Urothelium cell line (cell line): Measurements from ENCODE around the gene GNB5.

Experiments
- DNase-seq: peaks from one replicate; pipeline ENCODE4 v3.0.0; 2011; ENCODE audit warnings: low spot score, mixed read lengths
- FAIRE-seq: peaks from 2 replicates; lab custom pipeline; 2011; peaks lifted over from hg19 to GRCh38; lab: Jason Lieb, UNC

Gene GNB5

DNA sequence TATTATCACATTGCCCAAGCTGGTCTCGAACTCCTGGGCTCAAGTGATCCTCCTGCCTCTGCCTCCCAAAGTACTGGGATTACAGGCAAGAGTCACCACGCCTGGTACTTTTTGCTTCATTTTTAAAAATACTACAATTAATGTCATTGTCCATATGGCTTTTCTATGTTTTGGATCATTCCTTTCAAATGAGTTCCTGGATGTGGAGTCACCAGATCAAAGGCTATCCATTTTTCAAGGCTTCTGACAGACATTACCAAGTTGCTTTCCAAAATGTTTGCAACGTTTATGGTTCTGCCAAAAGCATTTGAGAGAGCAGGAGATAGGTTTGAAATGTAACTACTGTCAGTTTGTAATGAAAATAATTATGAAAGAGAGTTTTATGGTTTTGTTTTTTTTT is 44.4 kb downstream of the GNB5 start:
- no peak for FAIRE-seq
- no peak for DNase-seq

DNA sequence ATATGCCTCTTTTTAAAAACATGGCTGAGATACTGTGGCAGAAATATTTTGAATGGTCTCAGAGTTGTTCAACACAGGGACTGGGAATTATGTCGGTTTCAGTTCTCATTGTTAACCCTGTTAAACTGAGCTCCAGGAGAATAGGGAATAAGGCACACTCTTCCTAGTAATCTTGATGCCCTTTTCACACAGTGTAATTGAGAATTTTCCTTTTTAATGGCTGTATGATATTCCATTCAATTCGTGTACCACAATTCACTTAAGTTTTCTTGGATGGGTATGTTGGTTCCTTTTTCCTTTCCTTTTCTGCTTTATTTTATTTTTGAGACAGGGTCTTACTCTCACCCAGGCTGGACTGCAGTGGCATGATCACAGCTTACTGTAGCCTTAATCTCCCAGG is 44.9 kb downstream of the GNB5 start:
- FAIRE-seq (no peak), DNase-seq (no peak)

DNA sequence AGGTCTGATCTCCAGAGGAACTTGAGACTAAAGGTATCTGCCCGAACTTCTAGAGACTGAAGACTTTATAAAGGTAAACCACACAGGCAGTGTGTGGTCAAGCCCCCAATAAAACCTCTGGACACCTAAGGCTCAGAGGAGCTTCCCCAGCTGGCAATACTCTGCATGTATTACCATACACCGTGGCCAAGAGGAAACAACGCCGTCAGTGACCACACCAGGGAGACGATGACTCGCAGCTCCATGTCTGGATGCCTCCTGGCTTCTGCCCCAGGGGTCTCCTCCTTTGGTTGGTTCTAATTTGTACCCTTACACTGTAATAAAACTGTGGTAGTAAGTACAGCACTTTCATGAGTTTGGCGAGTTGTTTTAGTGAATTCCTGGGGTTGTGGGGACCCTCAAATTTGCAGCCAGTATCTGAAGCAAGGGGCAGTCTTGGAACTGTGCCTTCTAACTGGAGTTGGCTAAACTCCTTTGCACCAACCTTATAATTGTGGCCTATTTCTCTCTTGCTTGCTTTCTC is 46.5 kb downstream of the GNB5 start:
- FAIRE-seq: no peak
- DNase-seq: peak; percentile 44

DNA sequence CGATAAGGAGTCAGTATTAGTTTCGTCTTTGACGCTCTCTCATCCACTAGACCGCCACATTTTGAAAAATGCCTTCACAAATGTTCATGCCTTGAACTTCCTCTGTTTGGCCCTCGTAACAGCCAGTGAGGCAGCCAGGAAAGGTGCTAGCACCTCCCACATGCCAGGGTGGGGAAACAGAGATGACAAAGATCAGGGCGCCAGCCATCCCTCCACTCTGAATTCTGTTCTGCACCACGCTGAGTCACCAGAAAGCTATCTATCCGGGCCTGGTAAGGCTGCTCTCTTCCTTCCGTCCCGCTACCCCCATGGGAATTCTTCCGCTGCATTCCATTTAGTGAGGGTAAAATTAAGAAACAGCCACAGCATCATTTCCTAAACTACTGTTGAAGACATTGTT is 47.3 kb downstream of the GNB5 start:
- DNase-seq (peak; percentile 91), FAIRE-seq (peak; percentile 59)

DNA sequence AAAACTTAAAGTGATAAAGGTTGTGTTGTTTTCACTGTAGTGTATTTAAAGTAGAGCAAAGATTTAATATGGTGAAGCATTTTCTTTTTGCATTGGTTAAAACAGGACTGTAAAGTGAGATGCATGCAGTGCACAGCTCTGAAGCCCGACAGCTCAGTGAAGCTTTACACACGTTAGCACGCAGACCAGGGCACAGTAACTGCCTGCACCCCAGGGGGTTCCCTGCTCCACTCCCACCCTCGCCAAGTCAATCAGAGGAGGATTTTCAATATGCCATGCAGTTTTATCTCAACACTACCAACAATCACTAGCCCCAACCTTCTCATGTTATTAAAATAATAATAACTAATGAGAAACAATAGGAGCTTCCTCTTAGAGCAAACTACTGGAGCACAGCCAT is 50.5 kb downstream of the GNB5 start:
- FAIRE-seq: no peak

DNA sequence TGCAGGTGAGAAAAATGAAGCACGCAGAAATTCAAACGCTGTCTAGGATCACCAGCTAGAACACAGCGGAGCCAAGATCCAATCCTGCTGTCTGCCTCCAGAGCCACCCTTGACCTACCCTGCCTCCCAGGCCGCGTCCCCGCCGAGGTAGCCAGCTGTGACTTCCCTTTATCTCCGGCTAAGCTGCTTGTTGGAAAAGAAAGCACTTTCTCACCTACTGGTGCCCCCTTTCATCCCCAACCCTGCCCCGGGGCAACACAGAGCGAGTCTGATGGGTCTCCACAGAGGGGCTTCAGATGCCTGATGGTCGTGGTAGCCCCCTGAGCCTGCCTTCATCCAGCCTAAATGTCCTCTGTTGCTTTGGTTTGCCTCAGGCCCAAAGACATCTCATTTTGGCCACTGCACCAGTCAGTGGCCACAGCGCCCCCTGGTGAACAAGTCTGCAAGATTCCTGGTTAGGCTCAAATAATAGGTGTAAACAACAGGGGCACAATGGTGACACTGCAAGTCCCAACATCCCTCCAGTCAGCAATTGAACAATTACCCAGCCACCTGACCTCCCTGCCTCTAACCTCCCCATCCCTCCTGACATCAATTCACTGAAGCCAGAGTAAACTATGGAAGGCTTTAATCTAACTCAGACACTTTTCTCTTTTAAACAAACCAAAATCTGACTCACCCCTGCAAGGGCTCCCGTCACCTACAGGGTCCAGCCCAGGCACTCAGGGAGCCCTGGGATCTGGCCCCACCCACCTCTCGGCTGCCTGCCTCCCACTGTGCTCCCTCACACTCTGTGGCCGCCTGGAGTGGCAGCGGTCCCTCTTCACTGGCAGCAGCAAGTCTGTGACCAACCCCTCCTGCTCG is 51.4 kb downstream of the GNB5 start:
- FAIRE-seq (no peak), DNase-seq (peak; percentile 63)

More for the DNA sequence above, 50.5 kb downstream of the GNB5 start:
- DNase-seq: no peak

DNA sequence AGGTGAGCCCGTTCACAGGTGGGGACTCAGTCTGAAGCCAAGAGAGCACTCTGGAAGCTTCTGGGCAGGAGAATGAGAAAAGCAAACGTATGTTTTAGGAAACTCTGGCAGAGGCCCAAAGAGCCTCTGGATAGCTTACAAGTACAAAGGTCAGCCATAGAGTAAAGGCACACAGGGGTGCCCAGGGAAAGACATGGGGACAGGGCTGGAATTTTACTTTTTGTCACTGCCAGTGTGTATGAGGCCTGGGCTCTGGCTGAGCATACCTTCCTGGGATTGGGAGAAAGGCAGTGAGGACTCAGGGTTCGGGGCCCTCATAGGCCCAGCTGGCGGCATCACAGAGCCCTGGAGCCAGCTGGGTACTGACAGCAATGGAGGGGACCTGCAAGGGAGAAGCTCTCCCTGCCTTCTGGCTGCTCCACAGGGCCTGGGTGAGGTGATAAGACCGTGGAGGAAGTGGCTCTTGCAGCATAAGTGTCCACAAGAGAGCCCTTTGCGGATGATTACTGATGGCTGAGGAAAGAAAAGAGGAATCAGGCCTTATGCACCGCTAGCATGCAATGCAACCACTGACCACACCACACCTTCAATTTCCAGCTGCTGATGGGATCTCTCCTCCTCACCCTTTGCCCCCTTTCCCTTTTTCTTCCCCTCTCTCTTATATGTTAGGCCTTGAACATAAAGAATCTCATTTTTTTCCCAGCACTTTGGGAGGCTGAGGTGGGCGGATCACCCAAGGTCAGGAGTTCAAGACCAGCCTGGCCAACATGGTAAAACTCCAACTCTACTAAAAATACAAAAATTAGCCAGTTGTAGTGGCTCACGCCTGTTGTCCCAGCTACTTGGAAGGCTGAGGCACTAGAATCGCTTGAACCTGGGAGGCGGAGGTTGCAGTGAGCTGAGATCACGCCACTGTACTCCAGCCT is 53.5 kb downstream of the GNB5 start:
- no peak for FAIRE-seq
- DNase-seq: no peak

DNA sequence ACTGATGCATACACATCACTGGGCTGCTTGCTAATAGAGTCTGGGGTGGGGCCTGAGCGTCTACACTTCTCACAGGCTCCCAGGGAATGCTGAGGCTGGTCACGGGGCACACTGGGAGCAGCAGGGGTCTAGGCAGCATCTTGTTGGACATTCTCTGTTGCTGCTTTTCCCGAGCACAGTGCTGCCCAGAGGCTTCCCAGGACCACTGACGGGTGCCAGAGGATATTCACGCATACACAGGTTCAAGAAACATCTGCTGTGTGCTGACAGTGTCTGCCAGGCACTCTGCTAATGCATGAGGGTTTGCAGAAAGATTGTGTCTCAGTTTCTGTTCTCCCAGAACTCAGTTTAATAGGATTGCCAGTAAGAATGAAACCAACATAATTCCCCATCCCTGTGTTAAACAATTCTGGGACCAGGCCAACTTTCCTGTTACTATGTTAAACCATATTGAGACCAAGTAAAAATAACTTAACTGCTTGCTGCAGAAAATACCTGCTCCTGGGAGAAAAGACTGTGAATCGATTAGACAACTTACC is 54.7 kb downstream of the GNB5 start:
- FAIRE-seq (no peak), DNase-seq (no peak)

DNA sequence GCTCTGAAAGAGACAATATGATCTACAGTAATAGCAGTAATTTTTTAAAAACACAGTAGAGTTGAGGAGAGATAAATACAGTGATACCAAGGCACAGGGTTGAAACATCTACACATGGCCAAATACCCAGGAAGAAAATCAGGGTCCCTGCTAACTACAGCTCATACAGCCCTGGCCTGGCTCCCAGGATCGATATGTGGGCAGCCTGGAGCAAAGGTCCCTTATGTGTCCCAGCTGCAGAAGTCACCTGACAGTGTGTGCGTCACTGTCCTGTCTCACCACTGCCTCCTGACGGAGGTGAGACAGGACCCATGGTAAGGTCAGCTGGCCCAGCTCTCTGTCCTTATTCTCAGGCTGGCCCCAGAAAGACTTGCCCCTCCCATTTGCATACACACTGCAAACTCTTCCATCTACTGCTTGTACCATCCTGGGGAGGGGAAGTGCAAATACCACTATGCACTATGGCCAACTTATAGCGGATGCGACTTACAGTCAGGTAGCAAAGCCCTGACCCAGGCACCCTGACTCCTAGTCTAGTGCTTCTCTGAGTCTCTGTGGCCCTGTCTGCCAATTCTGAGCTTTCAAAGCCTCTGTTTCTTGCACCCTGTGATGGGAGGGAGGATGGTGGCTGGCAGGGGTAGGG is 56.6 kb downstream of the GNB5 start:
- no peak for FAIRE-seq
- no peak for DNase-seq

DNA sequence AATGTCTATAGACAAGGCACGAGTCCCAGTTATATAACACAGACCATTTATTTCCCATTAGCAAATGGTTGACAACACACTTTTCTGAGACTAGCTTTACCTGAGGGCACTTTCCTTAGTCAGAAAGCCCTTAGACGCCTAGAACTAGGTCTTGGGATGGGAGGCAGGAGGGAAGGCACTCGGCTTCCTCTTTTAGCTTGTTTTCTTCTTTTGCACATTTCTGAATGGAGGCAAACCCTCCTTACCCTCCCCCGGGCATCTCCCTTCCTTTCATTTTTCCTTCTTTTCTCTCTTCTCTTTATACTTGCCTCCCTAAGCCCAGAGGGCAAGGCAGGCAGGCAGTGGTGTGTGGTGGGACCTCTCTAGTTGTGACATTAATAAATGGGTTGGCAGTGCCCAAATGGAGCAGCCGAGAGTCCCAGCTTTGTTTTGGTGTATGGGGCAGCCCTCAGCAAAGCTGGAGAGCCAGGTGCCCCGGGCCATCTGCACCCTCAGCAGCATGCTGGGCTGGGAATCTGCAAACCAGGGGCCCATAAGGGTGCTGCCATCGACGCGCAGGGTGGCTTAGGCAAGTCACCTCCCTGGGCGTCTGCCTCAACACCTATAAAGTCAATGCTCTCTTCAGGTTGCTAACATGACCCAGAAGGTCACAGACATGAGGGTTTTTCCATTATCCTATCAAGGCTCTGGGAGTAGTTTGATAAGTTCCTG is 57.5 kb downstream of the GNB5 start:
- DNase-seq (no peak), FAIRE-seq (no peak)

DNA sequence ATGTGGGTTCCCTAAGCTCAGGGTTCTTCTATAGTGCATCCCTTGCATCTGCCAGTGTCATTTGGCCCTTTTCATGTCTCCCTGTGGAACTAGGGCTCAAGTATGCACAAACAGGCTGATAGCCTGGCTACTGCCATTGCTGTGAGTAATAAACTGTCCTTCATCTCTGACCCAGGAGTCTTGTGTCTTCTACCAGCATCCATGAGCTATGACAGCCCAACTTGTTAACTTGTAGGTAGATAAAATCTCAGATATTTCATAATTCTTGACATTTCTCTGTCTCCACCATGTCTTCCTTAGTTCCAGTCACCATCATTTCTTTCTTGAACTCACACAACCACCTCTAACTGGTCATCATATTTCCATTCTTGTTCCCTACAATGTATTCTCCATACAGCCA is 59.1 kb downstream of the GNB5 start:
- DNase-seq (no peak), FAIRE-seq (no peak)

DNA sequence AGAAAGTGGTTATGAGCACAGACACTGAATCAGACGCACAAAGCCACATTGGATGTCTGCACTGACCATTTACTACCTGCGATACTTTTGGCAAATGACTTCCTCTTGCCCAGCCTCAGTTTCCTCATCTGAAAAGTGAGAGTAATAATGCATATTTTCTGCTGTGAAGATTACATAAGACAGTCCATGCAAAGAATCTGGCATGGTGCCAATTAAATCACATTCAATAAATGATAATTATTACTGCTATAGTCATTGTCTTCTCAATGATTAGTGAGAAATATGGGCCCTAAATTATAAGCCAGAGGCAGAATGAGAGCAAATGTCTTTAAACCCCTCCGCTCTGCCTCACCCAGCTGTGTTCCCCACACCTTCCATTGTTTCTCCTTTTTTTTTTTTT is 62.6 kb downstream of the GNB5 start:
- FAIRE-seq (no peak), DNase-seq (no peak)

DNA sequence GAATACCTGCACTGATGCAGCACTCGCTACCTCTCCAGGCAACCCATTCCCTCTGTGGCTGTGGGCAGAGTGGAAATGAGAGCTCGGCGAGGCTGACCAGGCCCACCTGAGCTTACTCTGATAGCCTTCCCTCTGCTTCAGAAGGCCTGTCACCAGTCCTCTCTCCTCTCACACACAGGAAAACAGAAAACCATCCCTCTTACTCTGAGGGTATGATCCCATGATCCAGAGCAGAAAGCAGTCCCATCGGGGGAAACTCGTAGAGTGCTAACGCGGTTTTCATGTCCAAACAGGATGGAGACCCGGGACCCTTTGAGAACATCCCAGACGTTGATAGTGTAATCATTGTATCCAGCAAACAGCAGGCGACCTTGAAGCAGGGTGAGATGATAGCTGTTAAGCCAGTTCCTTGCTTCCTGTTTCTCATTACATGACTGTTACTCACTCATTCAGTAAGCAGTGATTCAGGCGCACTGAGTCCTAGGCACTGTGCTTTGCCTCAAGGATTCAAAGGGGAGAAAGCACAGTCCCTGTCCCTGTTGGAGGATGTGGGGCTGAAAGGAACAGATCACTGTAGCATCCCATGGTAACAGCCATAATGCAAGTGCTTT is 66.8 kb downstream of the GNB5 start:
- DNase-seq (no peak), FAIRE-seq (no peak)

DNA sequence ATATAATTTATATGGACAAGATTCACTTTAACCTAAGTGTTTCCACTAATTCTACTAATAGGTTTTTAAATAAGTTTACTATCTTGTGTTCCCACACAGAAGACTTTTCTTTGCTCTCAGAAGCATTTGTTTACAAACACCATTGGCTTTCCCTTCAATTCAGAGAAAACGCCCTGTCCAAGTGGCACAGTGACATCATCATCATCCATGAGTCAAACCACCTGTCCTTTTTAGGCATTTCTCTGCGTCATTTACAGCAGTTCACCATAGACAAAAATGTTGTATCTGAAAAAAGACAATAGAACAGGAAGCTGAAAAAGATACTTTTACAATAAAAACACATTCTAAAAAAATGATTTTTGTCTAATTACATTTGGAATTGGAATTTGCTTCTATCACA is 69.3 kb downstream of the GNB5 start:
- FAIRE-seq: no peak
- DNase-seq: no peak

DNA sequence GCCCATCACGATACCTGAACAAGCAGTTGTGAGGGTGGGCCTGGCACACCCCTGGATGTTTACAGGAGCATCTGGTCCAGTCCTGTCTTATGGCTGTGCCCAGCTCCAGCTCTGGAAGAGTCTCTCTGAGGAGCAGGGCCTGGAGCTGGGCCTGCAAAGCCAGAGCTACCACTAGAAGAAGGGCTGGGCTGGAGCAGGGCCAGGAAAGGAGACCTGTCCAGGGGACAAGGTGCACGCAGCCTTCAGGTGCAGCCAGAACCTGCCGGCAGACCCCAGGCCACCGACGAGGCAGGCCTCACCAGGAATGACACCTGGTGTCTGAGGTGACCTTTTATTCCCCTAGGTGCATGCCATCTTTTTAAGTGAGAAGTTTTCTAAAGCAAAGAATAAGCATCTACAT is 70.2 kb downstream of the GNB5 start:
- FAIRE-seq (no peak), DNase-seq (no peak)

DNA sequence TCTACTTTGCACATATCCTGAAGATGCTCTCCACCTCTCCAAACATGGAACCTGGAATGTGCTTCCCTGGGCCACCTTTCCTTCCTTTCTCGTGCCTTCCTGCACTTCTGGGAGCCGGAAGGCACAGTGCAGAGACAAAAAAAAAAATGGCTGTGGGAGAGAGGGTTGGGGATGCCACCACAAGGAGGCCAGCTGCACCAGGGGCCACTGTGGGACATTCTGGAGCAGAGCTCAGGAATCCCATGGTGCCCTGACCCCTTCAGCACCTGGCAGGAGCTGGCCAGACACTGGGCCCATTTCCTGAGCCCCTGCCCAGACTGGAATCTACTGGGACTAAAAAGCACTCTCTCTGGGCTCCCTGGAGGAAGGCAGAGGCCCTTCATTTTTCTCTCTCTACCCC is 70.7 kb downstream of the GNB5 start:
- DNase-seq: no peak
- FAIRE-seq: no peak

DNA sequence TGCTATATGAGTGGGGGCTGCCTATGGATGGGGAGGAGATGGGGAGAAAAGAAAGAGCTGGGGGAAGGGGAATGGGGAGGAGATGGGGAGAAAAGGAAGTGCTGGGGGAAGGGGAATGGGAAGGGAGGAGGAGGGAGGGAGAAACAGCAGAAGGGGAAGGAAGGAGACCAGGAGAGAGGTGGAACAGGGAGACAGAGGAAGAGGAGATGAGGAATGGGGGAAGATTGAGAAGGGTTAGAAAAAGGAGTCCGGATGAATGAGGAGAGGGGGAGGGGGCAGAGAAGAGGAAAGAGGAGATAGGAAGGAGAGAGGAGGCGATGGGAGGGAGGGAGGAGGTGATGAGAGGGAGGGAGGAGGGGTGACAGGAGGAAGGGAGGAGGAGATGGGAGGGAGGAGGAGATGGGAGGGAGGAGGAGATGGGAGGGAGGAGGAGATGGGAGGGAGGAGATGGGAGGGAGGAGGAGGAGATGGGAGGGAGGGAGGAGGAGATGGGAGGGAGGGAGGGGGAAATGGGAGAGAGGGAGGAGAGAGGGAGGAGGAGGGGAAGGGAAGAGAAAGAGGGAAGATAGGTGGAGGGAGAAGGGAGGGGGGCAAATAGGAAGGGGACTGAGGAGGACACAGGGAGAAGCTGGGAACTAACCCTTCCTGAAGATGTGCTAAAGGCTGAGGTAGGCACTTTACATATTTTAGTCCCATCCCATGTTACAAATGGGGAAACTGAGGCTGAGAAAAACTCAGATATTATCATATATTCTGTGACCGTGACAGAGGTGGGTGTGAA is 72.0 kb downstream of the GNB5 start:
- no peak for FAIRE-seq

DNA sequence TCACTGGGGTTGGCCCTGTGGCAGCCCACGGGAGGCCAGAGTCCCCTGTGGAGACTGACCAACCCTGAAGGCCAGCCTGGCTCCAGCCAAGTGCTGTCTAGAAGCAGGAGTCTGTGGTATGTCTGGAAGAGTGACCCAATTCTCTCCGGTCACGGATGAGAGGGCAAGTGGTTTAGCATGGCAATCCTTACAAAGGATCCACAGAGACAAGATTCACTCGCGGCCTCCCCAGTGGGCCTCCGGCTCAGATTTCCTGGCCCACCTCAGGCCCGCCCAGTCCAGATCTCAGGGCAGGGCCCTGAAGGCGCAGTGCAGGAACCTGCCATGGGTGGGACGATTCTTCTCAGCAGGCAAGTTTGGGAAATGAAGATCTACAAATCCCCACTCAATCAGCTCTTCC is 73.6 kb downstream of the GNB5 start:
- FAIRE-seq: no peak
- no peak for DNase-seq

More for the DNA sequence above, 72.0 kb downstream of the GNB5 start:
- DNase-seq: no peak
